SK-N-SH (cell line): Measurements from ENCODE around the gene BPIFB1. TPM values are rescaled to one million over a fixed set of nuclear protein-coding genes. Genes with fewer than 3 reads are reported as not detected.

ENCODE experiments used
- CTCF ChIA-PET: fragments of 300-600, 350-600 bp; formaldehyde crosslinking; extraction: SDS; loops from one replicate; lab custom pipeline; 2021; lab: Yijun Ruan, JAX
- POLR2A ChIA-PET: fragments of 350-600 bp; sonication (Branson Sonifier 250); formaldehyde crosslinking; extraction: SDS; loops from one replicate; lab custom pipeline; 2020; ENCODE audit warnings: antibody characterized with exemption, inconsistent platforms; lab: Yijun Ruan, JAX
- DNase-seq: peaks from one replicate; pipeline ENCODE4 v3.0.0; 2012
- H2AFZ ChIP-seq: fragments of 200-600 bp; sonication (generic); 2 replicates; pipeline ENCODE4 v1.8.1; 2016; ENCODE audit warnings: antibody characterized with exemption, mild to moderate bottlenecking, low read depth
- H3F3A ChIP-seq: fragments of 200-600 bp; sonication (generic); replicated peaks from 2 replicates; pipeline ENCODE3; 2016; ENCODE audit warnings: antibody characterized with exemption, mild to moderate bottlenecking; ENCODE audit not compliant: insufficient read depth
- H3K27ac ChIP-seq, 2 experiments: fragments of 200-500 bp in 1 of 2; fragments of 200-600 bp in 1 of 2; sonication (Bioruptor generic) in 1 of 2; sonication (generic), shearing (Covaris generic) in 1 of 2; 2 replicates each; pipeline versions ENCODE4 v1.5.1 to v1.6.1; 2014 to 2016; ENCODE audit warnings: low read depth in 2 of 2, inconsistent platforms in 1 of 2, low read length in 1 of 2, mild to moderate bottlenecking in 1 of 2, mixed read lengths in 1 of 2
- H3K27me3 ChIP-seq: fragments of 200-600 bp; sonication (generic), shearing (Covaris generic); 2 replicates; pipeline ENCODE4 v1.6.1; 2016; ENCODE audit warnings: mixed run types; ENCODE audit not compliant: insufficient read depth
- H3K36me3 ChIP-seq, 2 experiments: fragments of 200-500 bp in 1 of 2; fragments of 200-600 bp in 1 of 2; sonication (Bioruptor generic) in 1 of 2; sonication (generic) in 1 of 2; replicated peaks in 1 of 2; 2 replicates each; pipeline versions ENCODE3 to v1.5.1; 2014 to 2016; ENCODE audit warnings: low read length in 1 of 2, mild to moderate bottlenecking in 1 of 2; ENCODE audit not compliant: insufficient read depth in 2 of 2, control insufficient read depth in 1 of 2
- H3K4me1 ChIP-seq, 2 experiments: fragments of 200-500 bp in 1 of 2; fragments of 200-600 bp in 1 of 2; sonication (Bioruptor generic) in 1 of 2; sonication (generic), shearing (Covaris generic) in 1 of 2; 2 replicates each; pipeline versions ENCODE4 v1.5.1 to v1.6.1; 2014 to 2016; ENCODE audit warnings: low read depth in 1 of 2, low read length in 1 of 2, mixed run types in 1 of 2; ENCODE audit not compliant: insufficient read depth in 2 of 2, control insufficient read depth in 1 of 2
- H3K4me2 ChIP-seq: fragments of 200-600 bp; sonication (generic), shearing (Covaris generic); 2 replicates; pipeline ENCODE4 v1.6.1; 2017; ENCODE audit warnings: mixed run types
- H3K4me3 ChIP-seq, 2 experiments: fragments of 200-500 bp in 1 of 2; fragments of 200-600 bp in 1 of 2; sonication (Bioruptor generic) in 1 of 2; sonication (generic), shearing (Covaris generic) in 1 of 2; 2 replicates each; pipeline versions ENCODE4 v1.5.1 to v1.8.1; 2014 to 2016; ENCODE audit warnings: low read depth in 2 of 2, inconsistent platforms in 1 of 2, low read length in 1 of 2, mild to moderate bottlenecking in 1 of 2, mixed read lengths in 1 of 2, moderate library complexity in 1 of 2
- H3K79me2 ChIP-seq: fragments of 200-600 bp; sonication (generic); 2 replicates; pipeline ENCODE4 v1.8.1; 2017; ENCODE audit warnings: mild to moderate bottlenecking; ENCODE audit not compliant: insufficient read depth
- H3K9ac ChIP-seq: fragments of 200-600 bp; sonication (generic); 2 replicates; pipeline ENCODE4 v1.6.1; 2017; ENCODE audit warnings: mixed run types
- H3K9me2 ChIP-seq: fragments of 200-600 bp; sonication (generic); 2 replicates; pipeline ENCODE4 v1.6.1; 2017; ENCODE audit warnings: mixed run types
- H3K9me3 ChIP-seq: fragments of 200-600 bp; sonication (generic); 2 replicates; pipeline ENCODE4 v1.6.1; 2017; ENCODE audit warnings: mixed run types, mild to moderate bottlenecking, moderate library complexity
- H4K20me1 ChIP-seq: fragments of 200-600 bp; sonication (generic); 2 replicates; pipeline ENCODE4 v1.6.1; 2017; ENCODE audit warnings: mild to moderate bottlenecking, mixed run types; ENCODE audit not compliant: insufficient read depth
- CHD2 ChIP-seq: fragments of 150-350 bp; IDR thresholded peaks from 2 replicates; pipeline ENCODE4 v1.6.1; 2018; ENCODE audit warnings: low read length; ENCODE audit not compliant: partially characterized antibody
- FOXM1 ChIP-seq: IDR thresholded peaks from 2 replicates; pipeline ENCODE4 v1.4.0; 2012; ENCODE audit warnings: low read depth, mild to moderate bottlenecking
- JUND ChIP-seq: IDR thresholded peaks from 2 replicates; pipeline ENCODE4 v1.4.0; 2012
- RXRA ChIP-seq: IDR thresholded peaks from 2 replicates; pipeline ENCODE4 v1.4.0; 2012; ENCODE audit warnings: low read depth, mild to moderate bottlenecking, borderline replicate concordance
- TEAD4 ChIP-seq: IDR thresholded peaks from 2 replicates; pipeline ENCODE4 v1.4.0; 2012; ENCODE audit warnings: mild to moderate bottlenecking, borderline replicate concordance; ENCODE audit not compliant: insufficient read depth
- USF2 ChIP-seq: fragments of 150-350 bp; IDR thresholded peaks from 2 replicates; pipeline ENCODE4 v1.6.1; 2017; ENCODE audit warnings: antibody characterized with exemption, low read length, low read depth, borderline replicate concordance
- ZBTB33 ChIP-seq: IDR thresholded peaks from 2 replicates; pipeline ENCODE4 v1.4.0; 2012; ENCODE audit warnings: low read depth, borderline replicate concordance
- WGBS: methylation state at CpG from one replicate; pipeline ENCODE4 v1.1.6; 2017; ENCODE audit warnings: low lambda C conversion rate; 5-methylcytosine and 5-hydroxymethylcytosine counted together
- polyA plus RNA-seq, 3 experiments: library from polyadenylated mRNA; depleted of rRNA; stranded (reverse); fragments of >200 nt; gene quantifications; 2 replicates each; pipeline ENCODE4 v1.2.3, GENCODE V29; 2012
- TF ChIP-seq, protein P1 (sequence below): fragments of 200-600 bp; sonication (generic); IDR thresholded peaks from 2 replicates; pipeline ENCODE4 v1.6.1; 2017; ENCODE audit warnings: antibody characterized with exemption, mild to moderate bottlenecking, moderate library complexity
- TF ChIP-seq, protein P2 (sequence below): IDR thresholded peaks from 2 replicates; pipeline ENCODE4; 2012

Gene BPIFB1
- polyA plus RNA-seq, 1 of the 3 experiments (the other 2 are of a cell fraction): not detected

- Histone ChIP-seq H3K4me1 (peaks cover 0 to 10% of the 10 kb centered on the region in 2 experiments; a peak in 1 of 4 replicates), H3K4me3 (no peak overlapping the region), H3K79me2 (no peaks in the 10 kb centered on the region), H4K20me1 (no peaks in the 10 kb centered on the region), H3K4me2 (no peak overlapping the region), H3K36me3 (no peaks in the 10 kb centered on the region), H3K9me2 (no peaks in the 10 kb centered on the region), H3K27me3 (no peaks in the 10 kb centered on the region; the same call in 1 of the 2 replicates), H3K9ac (no peak overlapping the region), H2AFZ (no peak overlapping the region), H3F3A (no peaks in the 10 kb centered on the region), H3K27ac (no peak overlapping the region), H3K9me3 (no peaks in the 10 kb centered on the region)
- CTCF ChIA-PET: interaction anchor here (1.3 to 4.1 kb wide), 3 partner anchors 13 to 27 kb away, joined by 4 to 29 read pairs (median 8); no protein-coding TSS in a partner anchor
- 62% methylated on average over 11 of the region's 12 CpGs for WGBS
- no peak for TF ChIP-seq ZBTB33
- TF ChIP-seq USF2: no peak
- no peak for TF ChIP-seq CHD2
- no peak for TF ChIP-seq RXRA
- TF ChIP-seq JUND: no peak
- no peak for TF ChIP-seq TEAD4
- TF ChIP-seq, protein P1, sequence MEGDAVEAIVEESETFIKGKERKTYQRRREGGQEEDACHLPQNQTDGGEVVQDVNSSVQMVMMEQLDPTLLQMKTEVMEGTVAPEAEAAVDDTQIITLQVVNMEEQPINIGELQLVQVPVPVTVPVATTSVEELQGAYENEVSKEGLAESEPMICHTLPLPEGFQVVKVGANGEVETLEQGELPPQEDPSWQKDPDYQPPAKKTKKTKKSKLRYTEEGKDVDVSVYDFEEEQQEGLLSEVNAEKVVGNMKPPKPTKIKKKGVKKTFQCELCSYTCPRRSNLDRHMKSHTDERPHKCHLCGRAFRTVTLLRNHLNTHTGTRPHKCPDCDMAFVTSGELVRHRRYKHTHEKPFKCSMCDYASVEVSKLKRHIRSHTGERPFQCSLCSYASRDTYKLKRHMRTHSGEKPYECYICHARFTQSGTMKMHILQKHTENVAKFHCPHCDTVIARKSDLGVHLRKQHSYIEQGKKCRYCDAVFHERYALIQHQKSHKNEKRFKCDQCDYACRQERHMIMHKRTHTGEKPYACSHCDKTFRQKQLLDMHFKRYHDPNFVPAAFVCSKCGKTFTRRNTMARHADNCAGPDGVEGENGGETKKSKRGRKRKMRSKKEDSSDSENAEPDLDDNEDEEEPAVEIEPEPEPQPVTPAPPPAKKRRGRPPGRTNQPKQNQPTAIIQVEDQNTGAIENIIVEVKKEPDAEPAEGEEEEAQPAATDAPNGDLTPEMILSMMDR: no peak
- TF ChIP-seq FOXM1: no peak
- TF ChIP-seq, protein P2, sequence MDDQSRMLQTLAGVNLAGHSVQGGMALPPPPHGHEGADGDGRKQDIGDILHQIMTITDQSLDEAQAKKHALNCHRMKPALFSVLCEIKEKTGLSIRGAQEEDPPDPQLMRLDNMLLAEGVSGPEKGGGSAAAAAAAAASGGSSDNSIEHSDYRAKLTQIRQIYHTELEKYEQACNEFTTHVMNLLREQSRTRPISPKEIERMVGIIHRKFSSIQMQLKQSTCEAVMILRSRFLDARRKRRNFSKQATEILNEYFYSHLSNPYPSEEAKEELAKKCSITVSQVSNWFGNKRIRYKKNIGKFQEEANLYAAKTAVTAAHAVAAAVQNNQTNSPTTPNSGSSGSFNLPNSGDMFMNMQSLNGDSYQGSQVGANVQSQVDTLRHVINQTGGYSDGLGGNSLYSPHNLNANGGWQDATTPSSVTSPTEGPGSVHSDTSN: no peak
- POLR2A ChIA-PET: no interaction called here
- DNase-seq: peak; percentile 55
These were observed 6.5 kb upstream of the BPIFB1 start for GRCh38 chr20:33276303-33277113.
